Gastrocnemius medialis (tissue), 4 donors: Measurements from ENCODE around the gene CRYZ.

ENCODE experiments used
- CTCF ChIP-seq, 5 experiments: fragments of 450-650 bp in 3 of 5; fragments of 200-600 bp in 2 of 5; sonication (generic) in 2 of 5; IDR thresholded peaks in 4 of 5; conservative IDR thresholded peaks in 1 of 5; 1 replicate in 4 of 5; 2 replicates in 1 of 5; pipeline ENCODE4 v1.5.1; 2016 to 2019; ENCODE audit warnings: antibody characterized with exemption in 5 of 5, mild to moderate bottlenecking in 3 of 5, moderate library complexity in 3 of 5
- POLR2A ChIP-seq, 2 donors: fragments of 450-650 bp; IDR thresholded peaks; one replicate each; pipeline ENCODE4 v1.6.1; 2017; ENCODE audit warnings: antibody characterized with exemption in 2 of 2, mild to moderate bottlenecking in 2 of 2, moderate library complexity in 2 of 2

GRCh38 chr1:74716822-74717221 lies 16.0 kb downstream of the CRYZ start:
- TF ChIP-seq CTCF (IDR thresholded peaks at IDR 0.05 in 4 of 5, conservative IDR thresholded peaks at IDR 0.05 in 1 of 5) (no peak), POLR2A (IDR thresholded peaks at IDR 0.05) (no peak)
